ENCODE results near the gene ROR1. TPM values are rescaled to one million over a fixed set of nuclear protein-coding genes. Genes with fewer than 3 reads are reported as not detected.

Gene ROR1
- total and polyA plus RNA-seq, 2 donors (not counting 1 experiment from before 2014, with no cell fraction given) = 14.5 to 16.5 TPM

DNA sequence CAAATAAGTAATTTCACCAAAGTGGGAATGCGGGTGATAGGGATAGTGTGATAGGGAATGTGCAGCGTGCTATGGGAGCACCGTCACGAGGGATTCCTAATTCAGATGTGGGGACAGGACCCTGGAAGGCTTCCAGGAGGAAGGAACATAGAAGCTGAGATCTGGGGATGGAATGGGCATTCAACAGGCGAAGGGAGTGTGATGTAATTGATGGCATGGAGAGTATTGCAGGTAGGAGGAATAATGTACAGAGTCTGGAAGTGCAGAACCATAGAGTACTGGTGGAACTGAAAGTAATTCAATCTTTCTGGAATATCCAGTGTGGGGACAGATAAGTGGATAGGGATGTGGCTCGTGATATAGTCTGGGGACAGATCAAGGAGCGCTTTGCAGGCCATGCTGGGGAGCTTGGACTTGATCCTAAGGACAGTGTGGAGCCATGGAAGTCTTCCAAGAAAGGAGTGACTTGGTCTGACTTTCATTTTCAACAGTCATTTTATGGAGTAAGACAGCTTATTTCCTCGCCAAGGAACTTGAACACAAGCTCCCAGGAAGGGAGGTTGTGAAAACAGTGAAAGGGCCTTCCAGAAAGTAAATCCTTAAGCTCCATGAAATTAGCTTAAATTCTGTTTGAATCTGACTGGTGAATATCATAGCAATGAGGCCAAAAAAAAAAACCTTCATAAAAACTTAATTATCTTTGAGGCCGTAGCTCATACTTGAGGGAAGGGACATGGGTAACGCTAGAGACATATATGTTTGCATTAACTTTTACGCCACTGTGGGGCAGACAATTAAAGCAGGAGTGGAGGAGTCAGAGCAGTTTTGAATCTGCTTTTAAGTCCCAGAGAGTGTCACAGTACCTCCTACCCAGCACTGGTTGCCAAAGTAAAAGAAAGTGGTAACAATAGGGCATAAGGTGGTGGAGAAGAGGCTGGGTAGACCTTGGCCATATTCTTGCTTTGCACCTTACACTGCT lies 55.8 kb downstream of the ROR1 start:
- no peak overlapping the region for H3K27ac ChIP-seq (ENCODE audit: insufficient read depth, low read length)
- no peaks in the 10 kb centered on the region for H4K20me1 ChIP-seq (ENCODE audit: control insufficient read depth, extremely low read depth, insufficient read depth, low read length)
- H3K9ac ChIP-seq (ENCODE audit: insufficient read depth, low read length) = no peak overlapping the region
- DNase-seq (ENCODE audit: low read depth in 2 of 2) = peak in 1 of 2 donors; percentile 78
- no peak overlapping the region for H2AFZ ChIP-seq (ENCODE audit: low read length)
- H3K79me2 ChIP-seq (ENCODE audit: control insufficient read depth, insufficient read depth, low read length) = no peaks in the 10 kb centered on the region
- H3K9me3 ChIP-seq (ENCODE audit: control insufficient read depth, insufficient read depth, low read depth, low read length) = no peaks in the 10 kb centered on the region
- H3K4me3 ChIP-seq (replicated peaks in 1 of 4; ENCODE audit: control extremely low read depth in 1 of 4, insufficient read depth in 1 of 4, low read depth in 3 of 4, low read length in 4 of 4) = peak overlapping the region in 1 of 4 experiments; percentile 9
- no peaks in the 10 kb centered on the region for H3K27me3 ChIP-seq (ENCODE audit: control insufficient read depth, insufficient read depth, low read length)
- no peaks in the 10 kb centered on the region for H3K4me1 ChIP-seq (ENCODE audit: control insufficient read depth, extremely low read depth, insufficient read depth, low read length)
- peak overlapping the region; percentile 78 for H3K4me2 ChIP-seq (ENCODE audit: extremely low read depth, insufficient read depth, low read length)
- TF ChIP-seq, protein P1, sequence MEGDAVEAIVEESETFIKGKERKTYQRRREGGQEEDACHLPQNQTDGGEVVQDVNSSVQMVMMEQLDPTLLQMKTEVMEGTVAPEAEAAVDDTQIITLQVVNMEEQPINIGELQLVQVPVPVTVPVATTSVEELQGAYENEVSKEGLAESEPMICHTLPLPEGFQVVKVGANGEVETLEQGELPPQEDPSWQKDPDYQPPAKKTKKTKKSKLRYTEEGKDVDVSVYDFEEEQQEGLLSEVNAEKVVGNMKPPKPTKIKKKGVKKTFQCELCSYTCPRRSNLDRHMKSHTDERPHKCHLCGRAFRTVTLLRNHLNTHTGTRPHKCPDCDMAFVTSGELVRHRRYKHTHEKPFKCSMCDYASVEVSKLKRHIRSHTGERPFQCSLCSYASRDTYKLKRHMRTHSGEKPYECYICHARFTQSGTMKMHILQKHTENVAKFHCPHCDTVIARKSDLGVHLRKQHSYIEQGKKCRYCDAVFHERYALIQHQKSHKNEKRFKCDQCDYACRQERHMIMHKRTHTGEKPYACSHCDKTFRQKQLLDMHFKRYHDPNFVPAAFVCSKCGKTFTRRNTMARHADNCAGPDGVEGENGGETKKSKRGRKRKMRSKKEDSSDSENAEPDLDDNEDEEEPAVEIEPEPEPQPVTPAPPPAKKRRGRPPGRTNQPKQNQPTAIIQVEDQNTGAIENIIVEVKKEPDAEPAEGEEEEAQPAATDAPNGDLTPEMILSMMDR (conservative IDR thresholded peaks at IDR 0.05 in 1 of 2, IDR thresholded peaks at IDR 0.05 in 1 of 2; ENCODE audit: low read depth in 1 of 2, low read length in 2 of 2) = no peak
- no peak for TF ChIP-seq EZH2 (IDR thresholded peaks at IDR 0.05; ENCODE audit: low read length, missing control alignments)
- no peaks in the 10 kb centered on the region for H3K36me3 ChIP-seq (ENCODE audit: control insufficient read depth, insufficient read depth, low read length)

DNA sequence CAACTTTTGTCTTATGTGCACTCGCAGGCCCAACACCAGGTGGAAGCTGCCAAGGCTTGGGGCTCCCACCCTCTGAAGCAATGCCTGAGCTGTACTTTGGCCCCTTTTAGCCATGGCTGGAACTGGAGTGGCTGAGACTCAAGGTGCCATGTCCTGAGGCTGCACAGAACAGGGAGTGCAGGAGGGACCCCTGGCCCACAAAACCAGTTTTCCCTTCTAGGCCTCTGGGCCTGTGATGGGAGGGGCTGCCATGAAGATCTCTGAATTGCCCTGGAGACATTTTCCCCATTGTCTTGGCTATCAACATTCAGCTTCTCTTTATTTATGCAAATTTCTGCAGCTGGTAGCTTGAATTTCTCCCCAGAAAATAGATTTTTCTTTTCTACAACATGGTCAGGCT lies 57.6 kb downstream of the ROR1 start:
- Histone ChIP-seq H3K79me2 (ENCODE audit: control insufficient read depth, insufficient read depth, low read length) (no peaks in the 10 kb centered on the region), H3K9ac (ENCODE audit: insufficient read depth, low read length) (no peak overlapping the region), H3K27ac (ENCODE audit: insufficient read depth, low read length) (no peak overlapping the region), H3K4me1 (ENCODE audit: control insufficient read depth, extremely low read depth, insufficient read depth, low read length) (no peaks in the 10 kb centered on the region), H3K4me3 (replicated peaks in 1 of 4; ENCODE audit: control extremely low read depth in 1 of 4, insufficient read depth in 1 of 4, low read depth in 3 of 4, low read length in 4 of 4) (no peak overlapping the region), H3K9me3 (ENCODE audit: control insufficient read depth, insufficient read depth, low read depth, low read length) (no peaks in the 10 kb centered on the region), H3K27me3 (ENCODE audit: control insufficient read depth, insufficient read depth, low read length) (no peaks in the 10 kb centered on the region), H2AFZ (ENCODE audit: low read length) (no peak overlapping the region), H4K20me1 (ENCODE audit: control insufficient read depth, extremely low read depth, insufficient read depth, low read length) (no peaks in the 10 kb centered on the region), H3K36me3 (ENCODE audit: control insufficient read depth, insufficient read depth, low read length) (no peaks in the 10 kb centered on the region), H3K4me2 (ENCODE audit: extremely low read depth, insufficient read depth, low read length) (no peak overlapping the region)
- TF ChIP-seq, protein P1 (conservative IDR thresholded peaks at IDR 0.05 in 1 of 2, IDR thresholded peaks at IDR 0.05 in 1 of 2; ENCODE audit: low read depth in 1 of 2, low read length in 2 of 2) = no peak
- TF ChIP-seq EZH2 (IDR thresholded peaks at IDR 0.05; ENCODE audit: low read length, missing control alignments) = no peak
- no peak for DNase-seq (ENCODE audit: low read depth in 2 of 2)

DNA sequence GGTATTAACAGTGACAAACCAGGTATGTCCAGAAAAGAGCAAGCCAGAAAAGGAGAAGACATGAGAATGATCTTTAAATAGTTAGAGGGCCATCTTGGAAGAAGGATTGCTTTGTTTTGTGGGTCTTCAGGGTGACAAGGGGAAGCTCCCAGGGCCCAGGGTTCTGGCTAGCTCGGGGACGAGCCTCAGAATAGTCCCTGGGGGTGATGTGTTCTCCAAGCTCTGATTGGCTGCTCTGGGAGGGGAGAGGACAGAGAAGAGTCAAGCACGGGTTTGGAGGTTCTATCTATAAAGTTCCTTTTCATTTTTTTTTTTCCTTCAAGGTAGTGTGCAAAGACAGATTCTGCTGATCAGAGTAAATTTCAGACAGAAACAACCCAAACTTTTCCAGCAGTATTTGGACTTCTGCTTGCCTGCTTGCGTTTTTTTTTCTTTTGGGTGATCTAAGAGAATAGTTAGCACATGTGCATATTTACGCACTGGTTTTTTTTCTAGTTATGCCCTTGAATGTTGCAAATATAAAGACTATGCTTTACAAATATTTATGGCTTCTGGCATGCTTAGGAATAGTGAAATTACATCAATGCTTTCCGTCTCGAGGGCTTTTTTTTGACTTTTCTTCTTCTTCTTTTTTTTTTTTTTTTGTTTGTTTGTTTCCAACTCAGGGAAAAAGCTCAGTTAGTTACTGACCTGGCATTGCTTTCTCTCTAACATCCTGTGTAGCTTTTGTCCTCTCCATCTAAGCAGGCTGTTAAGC lies 59.7 kb downstream of the ROR1 start:
- no peak overlapping the region for H3K27ac ChIP-seq (ENCODE audit: insufficient read depth, low read length)
- no peak overlapping the region for H3K4me3 ChIP-seq (replicated peaks in 1 of 4; ENCODE audit: control extremely low read depth in 1 of 4, insufficient read depth in 1 of 4, low read depth in 3 of 4, low read length in 4 of 4)
- H3K9me3 ChIP-seq (ENCODE audit: control insufficient read depth, insufficient read depth, low read depth, low read length) = no peaks in the 10 kb centered on the region
- no peaks in the 10 kb centered on the region for H3K36me3 ChIP-seq (ENCODE audit: control insufficient read depth, insufficient read depth, low read length)
- no peak overlapping the region for H3K9ac ChIP-seq (ENCODE audit: insufficient read depth, low read length)
- TF ChIP-seq, protein P1 (conservative IDR thresholded peaks at IDR 0.05 in 1 of 2, IDR thresholded peaks at IDR 0.05 in 1 of 2; ENCODE audit: low read depth in 1 of 2, low read length in 2 of 2) = no peak
- TF ChIP-seq EZH2 (IDR thresholded peaks at IDR 0.05; ENCODE audit: low read length, missing control alignments) = no peak
- no peaks in the 10 kb centered on the region for H3K79me2 ChIP-seq (ENCODE audit: control insufficient read depth, insufficient read depth, low read length)
- no peaks in the 10 kb centered on the region for H3K4me1 ChIP-seq (ENCODE audit: control insufficient read depth, extremely low read depth, insufficient read depth, low read length)
- DNase-seq (ENCODE audit: low read depth in 2 of 2) = peak in 1 of 2 donors; percentile 20
- no peak overlapping the region for H3K4me2 ChIP-seq (ENCODE audit: extremely low read depth, insufficient read depth, low read length)
- no peaks in the 10 kb centered on the region for H3K27me3 ChIP-seq (ENCODE audit: control insufficient read depth, insufficient read depth, low read length)
- no peaks in the 10 kb centered on the region for H4K20me1 ChIP-seq (ENCODE audit: control insufficient read depth, extremely low read depth, insufficient read depth, low read length)
- H2AFZ ChIP-seq (ENCODE audit: low read length) = no peak overlapping the region
